HG03575 (cell line): ENCODE measurements around the gene L2HGDH.
"Not testable (repeated sequence)": the region's sequence is repeated elsewhere in the genome, so short reads cannot be mapped to it uniquely, and the experiment has no call there.

ENCODE experiments used
- ATAC-seq: cut with Tn5 transposase; IDR thresholded peaks from one replicate; pipeline ENCODE4 v1.9.1; 2021; ENCODE audit not compliant: unreplicated experiment, insufficient number of reproducible peaks, low FRiP score; ENCODE audit errors: extremely low read depth

L2HGDH gene

GRCh38 chr14:50311972-50312733 is at the start of gene L2HGDH, which contains the start of gene DMAC2L:
TSS of gene L2HGDH (minus strand) at chr14:50312229. CDS start at chr14:50312150, 79 bp downstream.
TSS of gene DMAC2L (plus strand) at chr14:50312324. CDS start at chr14:50321488, 9,164 bp downstream.
- ATAC-seq: peak; percentile 53

GRCh38 chr14:50360851-50361250 is 48.8 kb upstream of the L2HGDH start:
- no peak for ATAC-seq

- no peak for ATAC-seq
These were observed 48.1 kb upstream of the L2HGDH start for GRCh38 chr14:50360093-50360492.

GRCh38 chr14:50359631-50360030 is 47.6 kb upstream of the L2HGDH start:
- ATAC-seq: no peak

- ATAC-seq: no peak
These were observed 45.8 kb upstream of the L2HGDH start for GRCh38 chr14:50357753-50358395.

DNA sequence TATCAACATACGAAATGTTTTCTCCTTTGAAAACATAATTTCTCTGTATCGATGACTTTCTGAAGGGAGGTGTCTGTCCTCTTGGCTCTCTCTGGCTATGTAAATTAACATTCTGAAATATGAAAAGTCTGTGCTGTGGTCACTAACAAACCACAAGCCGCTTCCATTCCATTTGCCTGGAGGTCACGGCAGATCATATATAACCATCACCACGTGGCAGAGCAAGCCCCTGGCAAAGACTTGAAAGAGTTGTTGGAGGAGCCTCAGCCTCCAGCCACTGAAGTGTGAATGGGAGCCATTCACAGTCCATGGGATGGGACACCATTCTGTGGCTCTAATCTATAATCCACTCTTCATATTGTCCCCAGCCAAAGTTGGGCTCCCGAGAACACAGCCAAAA is 45.1 kb upstream of the L2HGDH start:
- ATAC-seq: no peak

- ATAC-seq: not testable (repeated sequence)
These were observed 44.3 kb upstream of the L2HGDH start for GRCh38 chr14:50356283-50356682.

- no peak for ATAC-seq
These were observed 43.7 kb upstream of the L2HGDH start for GRCh38 chr14:50355692-50356091.

- ATAC-seq: no peak
These were observed 42.5 kb upstream of the L2HGDH start for GRCh38 chr14:50354527-50354926.

- ATAC-seq: no peak
These were observed 41.1 kb upstream of the L2HGDH start for GRCh38 chr14:50353126-50353525.

DNA sequence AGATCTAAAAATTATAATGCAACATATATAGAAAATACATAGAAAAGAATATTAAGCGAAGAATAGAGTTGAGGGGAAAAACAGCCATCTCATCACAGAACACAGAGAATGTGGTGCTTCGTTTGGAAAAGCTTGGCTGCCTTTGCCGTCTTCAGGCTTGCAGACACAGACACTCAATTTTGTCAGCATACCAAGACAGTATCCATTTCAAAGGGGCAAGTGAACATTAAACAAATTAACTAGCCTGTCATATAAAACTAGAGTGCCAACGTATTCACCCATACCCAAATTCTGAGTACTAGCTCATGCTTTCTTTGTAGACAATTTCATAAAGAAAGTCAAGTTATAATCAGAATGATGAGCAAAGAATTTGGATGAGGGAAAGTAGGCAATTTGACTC is 40.6 kb upstream of the L2HGDH start:
- ATAC-seq: no peak

DNA sequence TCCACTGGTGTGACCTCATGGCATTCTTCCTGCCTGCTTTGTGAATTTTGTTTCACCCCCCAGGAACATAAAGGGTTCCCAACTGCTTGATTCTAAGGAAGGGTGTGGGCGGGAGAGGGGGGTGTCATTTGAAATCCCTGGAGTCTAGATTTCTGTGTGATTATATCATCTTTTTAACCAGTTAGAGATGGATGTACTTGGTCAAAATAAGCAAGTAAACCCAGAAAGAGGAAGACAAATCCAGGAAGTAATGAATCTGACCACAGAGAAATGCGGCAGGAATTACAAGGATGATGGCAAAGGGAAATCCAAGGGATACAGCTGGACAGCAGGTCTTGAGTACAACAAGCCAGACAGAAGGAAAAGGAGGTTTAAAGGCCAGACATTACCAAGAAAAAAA is 38.9 kb upstream of the L2HGDH start:
- no peak for ATAC-seq

GRCh38 chr14:50348933-50349332 is 36.9 kb upstream of the L2HGDH start:
- ATAC-seq: no peak

DNA sequence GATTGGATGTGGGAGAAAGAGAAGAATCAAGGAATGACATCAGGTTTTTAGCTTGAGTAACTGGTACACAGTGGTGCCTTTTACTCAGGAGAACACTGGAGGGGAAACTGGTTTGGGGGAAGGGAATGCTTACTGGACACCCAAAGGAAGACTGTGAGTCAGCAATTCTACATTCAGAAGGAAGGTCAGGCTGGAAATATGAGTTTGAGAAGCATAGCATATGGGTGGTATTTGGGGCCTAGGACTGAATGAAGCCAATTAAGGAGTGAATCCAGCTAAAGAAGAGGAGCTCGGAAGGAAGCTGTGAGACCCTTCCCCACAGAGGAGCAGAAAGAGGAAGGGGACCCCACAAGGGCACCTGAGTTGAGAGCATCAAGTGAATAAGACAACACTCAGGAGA is 35.5 kb upstream of the L2HGDH start:
- no peak for ATAC-seq

GRCh38 chr14:50345846-50346422 is 33.9 kb upstream of the L2HGDH start:
- ATAC-seq: no peak

GRCh38 chr14:50344876-50345563 is 33.0 kb upstream of the L2HGDH start:
- ATAC-seq: no peak

DNA sequence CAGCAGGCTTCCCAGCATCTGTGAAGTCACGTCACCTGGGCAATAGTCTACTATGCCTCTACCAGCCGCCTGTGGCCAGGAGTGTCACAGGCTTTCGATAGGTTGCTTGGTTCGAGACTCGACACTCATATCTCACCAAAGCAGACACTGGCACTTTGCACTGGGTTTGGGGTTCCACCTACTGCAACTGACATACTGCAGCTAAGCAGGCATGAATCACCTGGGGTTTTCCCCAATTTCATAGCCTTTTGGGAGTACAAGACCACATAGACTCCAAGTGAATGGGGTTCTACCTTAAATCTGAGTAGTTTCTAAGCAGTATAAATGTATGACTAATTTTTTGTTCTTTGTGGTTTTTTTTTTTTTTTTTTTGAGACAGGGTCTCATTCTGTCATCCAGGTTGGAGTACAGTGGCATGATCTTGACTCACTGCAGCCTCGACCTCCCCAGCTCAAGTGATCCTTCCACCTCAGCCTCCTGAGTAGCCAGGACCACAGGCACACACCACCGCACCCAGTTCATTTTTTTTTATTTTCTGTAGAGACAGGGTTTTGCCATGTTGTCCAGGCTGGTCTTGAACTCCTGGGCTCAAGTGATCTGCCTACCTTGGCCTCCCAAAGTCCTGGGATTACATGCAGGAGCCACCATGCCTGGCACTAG is 32.2 kb upstream of the L2HGDH start:
- ATAC-seq: peak; percentile 77

DNA sequence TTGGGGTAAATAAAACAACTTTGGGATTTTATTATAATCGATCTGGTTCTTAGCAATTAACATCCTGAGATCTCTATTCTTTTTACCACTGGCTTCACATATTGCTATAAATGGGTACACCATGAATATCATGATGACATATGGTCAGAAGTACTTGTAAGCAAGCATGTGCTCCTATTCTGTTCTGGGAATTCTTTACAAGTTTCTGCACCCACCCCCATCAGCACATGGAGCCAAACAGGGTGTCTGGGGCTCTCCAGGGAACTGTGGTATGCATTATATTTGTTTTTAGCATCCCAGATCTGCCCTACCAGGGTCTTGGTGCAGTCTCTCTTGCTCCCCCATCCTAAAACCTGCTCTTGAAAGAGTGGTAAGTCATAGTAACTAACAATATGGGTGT is 31.4 kb upstream of the L2HGDH start:
- ATAC-seq: no peak
